AG09319 (cell line): Measurements from ENCODE around the gene BDNF.
"Not testable (repeated sequence)": the region's sequence is repeated elsewhere in the genome, so short reads cannot be mapped to it uniquely, and the experiment has no call there.

Source experiments
- DNase-seq: peaks from one replicate; pipeline ENCODE4 v3.0.0-alpha.2; 2010; ENCODE audit warnings: low read depth; ENCODE audit errors: extremely low read depth
- CTCF ChIP-seq: IDR thresholded peaks from 2 replicates; pipeline ENCODE4 v1.5.1; 2011; ENCODE audit warnings: low read depth, mild to moderate bottlenecking, inconsistent platforms, low read length, moderate library complexity

Gene BDNF

GRCh38 chr11:27672836-27673464 is 27.3 kb downstream of the BDNF start:
- DNase-seq = no peak
- TF ChIP-seq CTCF = no peak

- DNase-seq = not testable (repeated sequence)
Measured at GRCh38 chr11:27665508-27666101, 34.6 kb downstream of the BDNF start.

GRCh38 chr11:27663326-27663725 is 36.9 kb downstream of the BDNF start:
- TF ChIP-seq CTCF = no peak
- DNase-seq = no peak

- TF ChIP-seq CTCF = no peak
- no peak for DNase-seq
Measured at GRCh38 chr11:27660171-27660570, 40.1 kb downstream of the BDNF start.

- no peak for TF ChIP-seq CTCF
- no peak for DNase-seq
Measured at GRCh38 chr11:27658535-27659236, 41.6 kb downstream of the BDNF start.

GRCh38 chr11:27656806-27657483 is 43.3 kb downstream of the BDNF start:
- no peak for TF ChIP-seq CTCF
- DNase-seq = no peak

GRCh38 chr11:27656320-27656719 is 43.9 kb downstream of the BDNF start:
- no peak for TF ChIP-seq CTCF
- no peak for DNase-seq
